H9 (cell line): Measurements from ENCODE around the gene MATK. TPM values are rescaled to one million over a fixed set of nuclear protein-coding genes. Genes with fewer than 3 reads are reported as not detected.

Experiments used
- DNase-seq: peaks from one replicate; pipeline ENCODE4 v3.0.0-alpha.2; 2017
- H2AFZ ChIP-seq: one replicate; pipeline ENCODE4 v1.6.1; 2013; ENCODE audit warnings: mild to moderate bottlenecking, low read length, control low read depth, moderate library complexity
- H2AK5ac ChIP-seq: 2 replicates; pipeline ENCODE4 v1.6.1; 2013; ENCODE audit warnings: low read length, control low read depth, mixed read lengths; ENCODE audit not compliant: insufficient read length
- H2BK120ac ChIP-seq: one replicate; pipeline ENCODE4 v1.6.1; 2013; ENCODE audit warnings: low read depth, mild to moderate bottlenecking, low read length, control low read depth, inconsistent platforms; ENCODE audit not compliant: poor library complexity, severe bottlenecking
- H2BK12ac ChIP-seq: 2 replicates; pipeline ENCODE4 v1.6.1; 2013; ENCODE audit warnings: low read length, control low read depth, mixed read lengths, low read depth; ENCODE audit not compliant: insufficient read length
- H2BK15ac ChIP-seq: 2 replicates; pipeline ENCODE4 v1.6.1; 2013; ENCODE audit warnings: low read depth, low read length, control low read depth
- H2BK20ac ChIP-seq: one replicate; pipeline ENCODE4 v1.6.1; 2013; ENCODE audit warnings: low read depth, mild to moderate bottlenecking, low read length, control low read depth, inconsistent platforms; ENCODE audit not compliant: poor library complexity, severe bottlenecking
- H2BK5ac ChIP-seq: 2 replicates; pipeline ENCODE4 v1.6.1; 2013; ENCODE audit warnings: low read length, control low read depth, mixed read lengths; ENCODE audit not compliant: insufficient read length
- H3K14ac ChIP-seq: 2 replicates; pipeline ENCODE4 v1.6.1; 2013; ENCODE audit warnings: low read length, control low read depth; ENCODE audit not compliant: insufficient read depth
- H3K18ac ChIP-seq: 2 replicates; pipeline ENCODE4 v1.6.1; 2013; ENCODE audit warnings: low read depth, mild to moderate bottlenecking, mixed read lengths, low read length, control low read depth; ENCODE audit not compliant: insufficient read length
- H3K23ac ChIP-seq: 2 replicates; pipeline ENCODE4 v1.6.1; 2013; ENCODE audit warnings: low read length, control low read depth, mixed read lengths, low read depth; ENCODE audit not compliant: insufficient read length
- H3K23me2 ChIP-seq: 2 replicates; pipeline ENCODE4 v1.6.1; 2013; ENCODE audit warnings: low read depth, mild to moderate bottlenecking, mixed read lengths, low read length, control low read depth; ENCODE audit not compliant: insufficient read length, poor library complexity, severe bottlenecking
- H3K27ac ChIP-seq: 2 replicates; pipeline ENCODE4 v1.5.1; 2013; ENCODE audit warnings: low read length, control low read depth, mixed read lengths, low read depth; ENCODE audit not compliant: insufficient read length
- H3K27me3 ChIP-seq: 2 replicates; pipeline ENCODE4 v1.6.1; 2013; ENCODE audit warnings: low read length, control low read depth, inconsistent platforms; ENCODE audit not compliant: insufficient read depth
- H3K4ac ChIP-seq: 2 replicates; pipeline ENCODE4 v1.6.1; 2013; ENCODE audit warnings: low read depth, mild to moderate bottlenecking, control low read depth, inconsistent platforms, low read length, moderate library complexity
- H3K4me1 ChIP-seq: 2 replicates; pipeline ENCODE4 v1.6.1; 2013; ENCODE audit warnings: low read length, control low read depth, inconsistent platforms; ENCODE audit not compliant: insufficient read depth
- H3K4me2 ChIP-seq: 2 replicates; pipeline ENCODE4 v1.6.1; 2013; ENCODE audit warnings: low read length, control low read depth, mixed read lengths; ENCODE audit not compliant: insufficient read length, insufficient read depth
- H3K56ac ChIP-seq: 2 replicates; pipeline ENCODE4 v1.6.1; 2013; ENCODE audit warnings: low read depth, mild to moderate bottlenecking, mixed read lengths, low read length, control low read depth; ENCODE audit not compliant: insufficient read length
- H3K79me1 ChIP-seq: 2 replicates; pipeline ENCODE4 v1.6.1; 2013; ENCODE audit warnings: low read depth, mild to moderate bottlenecking, moderate library complexity, low read length, control low read depth, inconsistent platforms; ENCODE audit not compliant: insufficient read depth, poor library complexity, severe bottlenecking
- H3K79me2 ChIP-seq: 2 replicates; pipeline ENCODE4 v1.6.1; 2013; ENCODE audit warnings: low read length, control low read depth, inconsistent platforms; ENCODE audit not compliant: insufficient read depth
- H3K9ac ChIP-seq: 2 replicates; pipeline ENCODE4 v1.6.1; 2013; ENCODE audit warnings: low read length, control low read depth, mixed read lengths; ENCODE audit not compliant: insufficient read length; ENCODE audit errors: extremely low read depth
- H3K9me3 ChIP-seq: one replicate; pipeline ENCODE4 v1.6.1; 2013; ENCODE audit warnings: low read depth, low read length, inconsistent platforms; ENCODE audit not compliant: control insufficient read depth
- H3T11ph ChIP-seq: one replicate; pipeline ENCODE4 v1.6.1; 2013; ENCODE audit warnings: mild to moderate bottlenecking, low read length, control low read depth, inconsistent platforms
- H4K20me1 ChIP-seq: one replicate; pipeline ENCODE4 v1.6.1; 2013; ENCODE audit not compliant: control insufficient read depth, insufficient read length, insufficient read depth
- H4K5ac ChIP-seq: 2 replicates; pipeline ENCODE4 v1.6.1; 2013; ENCODE audit warnings: low read depth, mild to moderate bottlenecking, mixed read lengths, low read length, control low read depth; ENCODE audit not compliant: insufficient read length
- H4K8ac ChIP-seq: replicated peaks from 2 replicates; pipeline ENCODE4 v1.6.1; 2013; ENCODE audit warnings: low read length, control low read depth, mixed read lengths, low read depth; ENCODE audit not compliant: insufficient read length
- H4K91ac ChIP-seq: 2 replicates; pipeline ENCODE4 v1.6.1; 2013; ENCODE audit warnings: low read depth, mild to moderate bottlenecking, moderate library complexity, mixed read lengths, low read length, control low read depth; ENCODE audit not compliant: insufficient read length
- H3K27ac Mint-ChIP-seq, 3 experiments: 2 replicates in 2 of 3; 3 replicates in 1 of 3; pipeline ENCODE4 v1.8.0; 2020 to 2021; ENCODE audit warnings: mixed read lengths in 3 of 3, mild to moderate bottlenecking in 1 of 3, moderate library complexity in 1 of 3
- H3K27me3 Mint-ChIP-seq: 2 replicates; pipeline ENCODE4 v1.8.0; 2021; ENCODE audit warnings: low read depth, mild to moderate bottlenecking, moderate library complexity, mixed read lengths
- H3K36me3 Mint-ChIP-seq, 3 experiments: 2 replicates in 2 of 3; 3 replicates in 1 of 3; pipeline ENCODE4 v1.8.0; 2020 to 2021; ENCODE audit warnings: low read depth in 3 of 3, mixed read lengths in 3 of 3; ENCODE audit not compliant: insufficient read depth in 1 of 3
- H3K4me1 Mint-ChIP-seq, 2 experiments: 2 replicates each; pipeline ENCODE4 v1.8.0; 2020; ENCODE audit warnings: mixed read lengths in 2 of 2
- H3K4me3 Mint-ChIP-seq, 2 experiments: 2 replicates in 1 of 2; 3 replicates in 1 of 2; pipeline ENCODE4 v1.8.0; 2020 to 2021; ENCODE audit warnings: mild to moderate bottlenecking in 2 of 2, mixed read lengths in 2 of 2, moderate library complexity in 1 of 2
- H3K9me3 Mint-ChIP-seq, 2 experiments: 2 replicates in 1 of 2; 3 replicates in 1 of 2; pipeline ENCODE4 v1.8.0; 2020; ENCODE audit warnings: mild to moderate bottlenecking in 2 of 2, mixed read lengths in 2 of 2, moderate library complexity in 1 of 2
- CTCF ChIP-seq: fragments of 200-600 bp; sonication (generic); conservative IDR thresholded peaks from 3 replicates; pipeline ENCODE4 v1.8.0; 2021; ENCODE audit warnings: antibody characterized with exemption, mild to moderate bottlenecking
- WGBS: extraction: QIAGEN DNeasy Blood & Tissue Kit; methylation state at CpG from one replicate; pipeline ENCODE4 v1.1.7; 2013; ENCODE audit warnings: missing lambda C conversion rate, low lambda C conversion rate, mixed read lengths; ENCODE audit not compliant: insufficient read length; ENCODE audit errors: extremely low coverage; 5-methylcytosine and 5-hydroxymethylcytosine counted together
- total RNA-seq: library from RNA; stranded (reverse); gene quantifications from 2 replicates; pipeline ENCODE4 v1.2.1, GENCODE V29; 2021

The MATK gene
- total RNA-seq, 1 experiment from 2014 or later: 13.5 TPM

- Histone ChIP-seq H3T11ph (no peak overlapping the region), H2AK5ac (no peak overlapping the region), H2BK120ac (no peak overlapping the region), H4K8ac (no peak overlapping the region), H3K23ac (no peak overlapping the region), H3K79me1 (no peaks in the 10 kb centered on the region), H2BK15ac (no peak overlapping the region), H2BK20ac (no peak overlapping the region), H3K9me3 (no peaks in the 10 kb centered on the region), H3K18ac (no peak overlapping the region), H4K20me1 (no peaks in the 10 kb centered on the region), H3K27me3 (no peaks in the 10 kb centered on the region), H2AFZ (no peak overlapping the region), H3K9ac (no peak overlapping the region), H3K27ac (no peak overlapping the region), H2BK12ac (no peak overlapping the region), H3K23me2 (no peaks in the 10 kb centered on the region), H3K14ac (no peak overlapping the region; the same call in 1 of the 2 replicates), H3K4me2 (no peak overlapping the region), H3K4ac (no peak overlapping the region), H3K4me1 (no peaks in the 10 kb centered on the region), H4K91ac (no peak overlapping the region), H2BK5ac (no peak overlapping the region), H4K5ac (no peak overlapping the region), H3K79me2 (no peaks in the 10 kb centered on the region), H3K56ac (no peak overlapping the region)
- Mint-ChIP-seq H3K27ac (no peak overlapping the region; a peak in 1 of 7 replicates), H3K36me3 (peaks cover 0 to 4% (median 4%) of the 10 kb centered on the region in 3 experiments; a peak in 3 of 7 replicates), H3K27me3 (peaks cover 11% of the 10 kb centered on the region), H3K4me1 (no peaks in the 10 kb centered on the region), H3K4me3 (no peak overlapping the region), H3K9me3 (peaks cover 13 to 14% of the 10 kb centered on the region in 2 experiments; a peak in 4 of 5 replicates)
- WGBS: no CpG with 5 or more reads among the region's 34 CpGs
- DNase-seq: no peak
- TF ChIP-seq CTCF: no peak
These were observed 47.6 kb upstream of the MATK start for GRCh38 chr19:3833578-3834348.
